Lung (tissue), 12 donors: ENCODE data around the gene TRABD2B. TPM values are rescaled to one million over a fixed set of nuclear protein-coding genes. Genes with fewer than 3 reads are reported as not detected.

Source experiments
- ATAC-seq: fragments of 200-7000 bp; cut with Tn5 transposase; one replicate; pipeline ENCODE4 v1.9.1; 2020; ENCODE audit warnings: moderate number of reproducible peaks; ENCODE audit not compliant: insufficient read depth, low FRiP score
- DNase-seq, 3 donors: peaks; one replicate each; pipeline ENCODE4 v3.0.0-alpha.2; 2013 to 2017
- H3K27ac ChIP-seq, 2 donors: one replicate each; pipeline ENCODE4 v1.5.1; 2013; ENCODE audit warnings: mild to moderate bottlenecking in 2 of 2, moderate library complexity in 2 of 2, control low read depth in 1 of 2, inconsistent platforms in 1 of 2, low read depth in 1 of 2, low read length in 1 of 2
- H3K27me3 ChIP-seq, 3 donors: one replicate each; pipeline ENCODE4 v1.5.1; 2013; ENCODE audit warnings: low read length in 2 of 3; ENCODE audit not compliant: control insufficient read depth in 3 of 3, insufficient read depth in 3 of 3
- H3K36me3 ChIP-seq, 4 donors: one replicate each; pipeline ENCODE4 v1.5.1; 2013; ENCODE audit warnings: low read length in 4 of 4, mild to moderate bottlenecking in 1 of 4, moderate library complexity in 1 of 4; ENCODE audit not compliant: control insufficient read depth in 4 of 4, insufficient read depth in 4 of 4
- H3K4me1 ChIP-seq, 5 donors: one replicate each; pipeline ENCODE4 v1.5.1; 2013; ENCODE audit warnings: low read length in 5 of 5, mild to moderate bottlenecking in 2 of 5, moderate library complexity in 1 of 5; ENCODE audit not compliant: control insufficient read depth in 5 of 5, insufficient read depth in 5 of 5
- H3K4me3 ChIP-seq: one replicate; pipeline ENCODE4 v1.5.1; 2013; ENCODE audit warnings: mild to moderate bottlenecking, control low read depth, moderate library complexity
- H3K9ac ChIP-seq, 2 donors: one replicate each; pipeline ENCODE4 v1.5.1; 2013; ENCODE audit warnings: low read length in 2 of 2, control low read depth in 1 of 2; ENCODE audit not compliant: insufficient read depth in 1 of 2
- H3K9me3 ChIP-seq, 4 donors: one replicate each; pipeline ENCODE4 v1.5.1; 2013; ENCODE audit warnings: low read length in 3 of 4, mild to moderate bottlenecking in 1 of 4, moderate library complexity in 1 of 4; ENCODE audit not compliant: control insufficient read depth in 4 of 4, insufficient read depth in 3 of 4
- WGBS, 2 donors: extraction: QIAGEN DNeasy Blood & Tissue Kit; methylation state at CpG; one replicate each; pipeline ENCODE4 v1.1.7; 2013; 5-methylcytosine and 5-hydroxymethylcytosine counted together
- polyA plus RNA-seq, 2 donors: library from polyadenylated mRNA; stranded (reverse); fragments of 200-250 nt; gene quantifications; one replicate each; pipeline ENCODE4 v1.2.1, GENCODE V29; 2013
- total RNA-seq, 2 donors: library from RNA; depleted of rRNA in 1 of 2; stranded (reverse); fragments of >200 nt in 1 of 2; gene quantifications; one replicate each; pipeline ENCODE4 v1.2.1, GENCODE V29; 2014 to 2021
- TF ChIP-seq, protein P1 (sequence below): IDR thresholded peaks from 2 replicates; pipeline ENCODE4 v1.5.1; 2012; ENCODE audit warnings: mild to moderate bottlenecking; ENCODE audit errors: control extremely low read depth, extremely low read depth
- donor health status: control.
- donor health status: control.
- donor health status: Bipolar disorder and iron deficiency.
- donor health status: healthy.
- donor health status: DM: yes; HTN: yes; CAD: no.

The TRABD2B gene
- total and polyA plus RNA-seq, 4 donors: 0.37 to 1.9 (median 0.64) TPM

DNA sequence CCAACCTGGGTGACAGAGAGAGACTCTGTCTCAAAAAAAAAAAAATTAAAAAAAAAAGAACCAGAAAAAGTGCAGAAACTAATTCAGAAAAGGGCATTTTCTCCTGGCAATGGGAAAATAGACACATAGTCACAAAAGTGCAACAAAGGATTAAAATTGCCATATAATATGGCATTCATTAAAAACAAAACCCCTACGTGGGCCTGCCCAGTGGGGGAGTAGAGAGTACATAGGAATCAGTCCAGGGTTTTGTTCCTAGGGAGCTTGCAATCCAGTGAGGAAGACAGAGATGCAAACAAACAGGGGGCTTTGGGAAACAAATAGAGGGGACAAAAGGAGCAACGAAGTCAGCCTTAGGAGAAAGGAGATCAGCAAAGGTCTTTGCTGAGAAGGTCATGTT is 4.5 kb upstream of the TRABD2B start:
- ATAC-seq (no peak), DNase-seq (no peak)
- Histone ChIP-seq H3K27ac (no peak overlapping the region), H3K9ac (no peak overlapping the region), H3K27me3 (peaks cover 0 to 9% (median 0%) of the 10 kb centered on the region in 3 donors), H3K4me1 (peaks cover 0 to 4% (median 0%) of the 10 kb centered on the region in 5 donors), H3K4me3 (no peak overlapping the region), H3K36me3 (no peaks in the 10 kb centered on the region), H3K9me3 (no peaks in the 10 kb centered on the region)
- TF ChIP-seq, protein P1, sequence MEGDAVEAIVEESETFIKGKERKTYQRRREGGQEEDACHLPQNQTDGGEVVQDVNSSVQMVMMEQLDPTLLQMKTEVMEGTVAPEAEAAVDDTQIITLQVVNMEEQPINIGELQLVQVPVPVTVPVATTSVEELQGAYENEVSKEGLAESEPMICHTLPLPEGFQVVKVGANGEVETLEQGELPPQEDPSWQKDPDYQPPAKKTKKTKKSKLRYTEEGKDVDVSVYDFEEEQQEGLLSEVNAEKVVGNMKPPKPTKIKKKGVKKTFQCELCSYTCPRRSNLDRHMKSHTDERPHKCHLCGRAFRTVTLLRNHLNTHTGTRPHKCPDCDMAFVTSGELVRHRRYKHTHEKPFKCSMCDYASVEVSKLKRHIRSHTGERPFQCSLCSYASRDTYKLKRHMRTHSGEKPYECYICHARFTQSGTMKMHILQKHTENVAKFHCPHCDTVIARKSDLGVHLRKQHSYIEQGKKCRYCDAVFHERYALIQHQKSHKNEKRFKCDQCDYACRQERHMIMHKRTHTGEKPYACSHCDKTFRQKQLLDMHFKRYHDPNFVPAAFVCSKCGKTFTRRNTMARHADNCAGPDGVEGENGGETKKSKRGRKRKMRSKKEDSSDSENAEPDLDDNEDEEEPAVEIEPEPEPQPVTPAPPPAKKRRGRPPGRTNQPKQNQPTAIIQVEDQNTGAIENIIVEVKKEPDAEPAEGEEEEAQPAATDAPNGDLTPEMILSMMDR: no peak
- 63 to 70% methylated on average over 2 of the region's 2 CpGs for WGBS, 2 donors

DNA sequence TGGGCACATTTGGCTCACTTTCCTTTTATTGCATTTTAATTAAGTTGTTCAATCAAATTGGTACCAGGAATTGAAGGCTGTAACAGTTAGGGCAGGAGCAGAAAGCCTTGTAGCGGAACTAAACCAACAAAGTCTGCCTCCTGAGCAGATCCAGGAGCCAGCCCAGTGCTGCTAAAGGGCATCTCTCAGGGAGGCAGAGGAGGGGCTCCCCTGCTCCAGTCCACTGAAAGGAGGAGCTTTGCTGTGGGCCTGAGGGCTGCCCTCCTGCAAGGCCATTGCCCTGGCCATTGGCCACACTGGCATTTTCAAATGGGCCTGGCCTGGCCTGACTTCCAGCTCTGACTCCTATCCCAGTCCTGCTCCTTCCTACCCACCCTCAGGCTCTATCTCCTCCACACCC is 3.7 kb upstream of the TRABD2B start:
- no peak overlapping the region for H3K9ac ChIP-seq
- ATAC-seq: no peak
- peaks cover 0 to 8% (median 0%) of the 10 kb centered on the region in 5 donors for H3K4me1 ChIP-seq
- WGBS, 2 donors: 94 to 97% methylated on average over 1 of the region's 1 CpG
- H3K9me3 ChIP-seq: no peaks in the 10 kb centered on the region
- H3K27ac ChIP-seq: no peak overlapping the region
- DNase-seq: no peak
- H3K4me3 ChIP-seq: no peak overlapping the region
- no peaks in the 10 kb centered on the region for H3K36me3 ChIP-seq
- peaks cover 0 to 13% (median 0%) of the 10 kb centered on the region in 3 donors for H3K27me3 ChIP-seq
- TF ChIP-seq, protein P1: no peak

DNA sequence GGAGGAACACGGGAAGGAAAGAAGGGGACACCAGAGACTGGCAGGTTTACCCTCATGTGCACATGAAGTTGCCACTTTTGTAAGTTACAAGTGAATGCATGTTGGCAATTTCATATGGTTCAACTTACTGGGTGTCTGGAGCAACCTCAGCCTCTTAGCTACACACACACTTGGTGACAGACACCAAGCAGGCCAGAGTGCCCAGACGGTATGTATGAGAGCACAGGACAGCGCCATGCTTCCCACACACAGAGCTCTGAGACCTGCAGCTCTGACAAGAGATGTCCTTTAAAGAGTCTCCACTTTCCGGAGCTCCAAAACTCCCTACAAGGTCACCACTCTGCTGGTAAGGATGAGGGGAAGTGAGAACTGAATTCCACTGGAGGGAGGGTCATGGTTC is 1.9 kb upstream of the TRABD2B start:
- H3K9me3 ChIP-seq: no peaks in the 10 kb centered on the region
- no peak for DNase-seq
- TF ChIP-seq, protein P1: no peak
- WGBS, 2 donors: 81 to 92% methylated on average over 4 of the region's 4 CpGs
- H3K9ac ChIP-seq: no peak overlapping the region
- H3K4me3 ChIP-seq: no peak overlapping the region
- H3K4me1 ChIP-seq: peaks cover 0 to 10% (median 4%) of the 10 kb centered on the region in 5 donors
- no peak for ATAC-seq
- no peak overlapping the region for H3K27ac ChIP-seq
- H3K36me3 ChIP-seq: no peaks in the 10 kb centered on the region
- peaks cover 0 to 22% (median 0%) of the 10 kb centered on the region in 3 donors for H3K27me3 ChIP-seq

DNA sequence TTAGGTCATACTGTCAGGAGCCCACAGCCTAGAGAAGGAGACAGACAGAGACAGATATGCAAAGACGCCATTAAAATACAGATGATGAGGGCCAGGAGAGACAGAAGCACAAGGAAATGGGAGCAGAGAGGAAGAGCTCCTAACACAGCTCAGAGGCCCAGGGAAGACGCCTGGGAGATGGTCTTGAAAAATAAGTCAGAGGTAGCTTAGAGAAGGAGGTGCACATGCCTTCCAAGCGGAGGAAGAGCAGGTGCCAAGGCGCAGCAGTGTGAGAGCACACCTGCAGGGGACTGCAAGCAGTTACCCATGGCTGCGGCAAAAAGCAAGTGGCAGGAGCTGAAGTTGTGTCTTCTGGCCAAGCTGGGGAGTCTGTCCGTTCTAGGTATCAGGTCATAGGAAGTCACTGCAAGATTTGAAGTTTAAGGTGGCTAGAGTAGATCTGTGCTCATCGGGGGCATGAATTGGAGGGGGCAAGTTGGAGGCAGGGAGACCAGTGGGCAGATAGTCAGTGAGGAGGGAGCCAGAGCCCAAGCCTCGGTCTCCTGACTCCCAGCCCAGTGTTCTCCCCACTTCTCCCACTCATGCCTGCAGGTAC is 1.3 kb upstream of the TRABD2B start:
- Histone ChIP-seq H3K9ac (no peak overlapping the region), H3K4me3 (no peak overlapping the region), H3K27me3 (peaks cover 0 to 22% (median 0%) of the 10 kb centered on the region in 3 donors), H3K27ac (no peak overlapping the region), H3K4me1 (peaks cover 0 to 10% (median 4%) of the 10 kb centered on the region in 5 donors), H3K9me3 (no peaks in the 10 kb centered on the region), H3K36me3 (no peaks in the 10 kb centered on the region)
- 82 to 90% methylated on average over 8 of the region's 8 CpGs for whole genome bisulfite sequencing, 2 donors
- no peak for ATAC-seq
- TF ChIP-seq, protein P1: no peak
- DNase-seq: no peak
